GM12801 (cell line): ENCODE measurements around the gene ADAM12.

Experiments
- CTCF ChIP-seq: IDR thresholded peaks from one replicate; pipeline ENCODE4 v1.5.1; 2011; ENCODE audit warnings: control low read depth; ENCODE audit not compliant: insufficient read length; ENCODE audit errors: extremely low read depth

Gene ADAM12

GRCh38 chr10:126070476-126071215 is 317.6 kb downstream of the ADAM12 start:
- TF ChIP-seq CTCF, result no peak

- TF ChIP-seq CTCF, result no peak
Observed at GRCh38 chr10:126068322-126068721, 320.0 kb downstream of the ADAM12 start.

- no peak for TF ChIP-seq CTCF
Observed at GRCh38 chr10:126066456-126066855, 321.8 kb downstream of the ADAM12 start.

GRCh38 chr10:126065751-126066377 is 322.4 kb downstream of the ADAM12 start:
- TF ChIP-seq CTCF, result no peak

- no peak for TF ChIP-seq CTCF
Observed at GRCh38 chr10:126064512-126064911, 323.8 kb downstream of the ADAM12 start.

GRCh38 chr10:126063353-126063791 is 324.9 kb downstream of the ADAM12 start:
- TF ChIP-seq CTCF, result no peak

GRCh38 chr10:126062131-126063032 is 325.9 kb downstream of the ADAM12 start:
- no peak for TF ChIP-seq CTCF
